KBM-7 (cell line): Measurements from ENCODE around the gene LTN1.
"Not testable (repeated sequence)": the region's sequence is repeated elsewhere in the genome, so short reads cannot be mapped to it uniquely, and the experiment has no call there.

ENCODE experiments used
- DNase-seq: peaks from one replicate; pipeline ENCODE4 v3.0.0-alpha.2; 2015
- in situ Hi-C: fragments of 300-500 bp; cut with MboI; formaldehyde crosslinking; loops from 2 replicates; pipeline ENCODE4 v1.14.3; 2020; ENCODE audit warnings: low sequenced_read_pairs, low pct_unique_long_range_greater_than_20kb, mixed read lengths

The LTN1 gene

GRCh38 chr21:28936036-28936435, 56.6 kb downstream of the LTN1 start:
- DNase-seq = no peak
- in situ Hi-C loops = no loop called here

GRCh38 chr21:28932717-28933116, 60.0 kb downstream of the LTN1 start:
- in situ Hi-C loops = no loop called here
- no peak for DNase-seq

GRCh38 chr21:28931708-28932372, 60.8 kb downstream of the LTN1 start:
- in situ Hi-C loops, DNase-seq: not testable (repeated sequence)

GRCh38 chr21:28928578-28929420, 63.9 kb downstream of the LTN1 start:
- DNase-seq = no peak
- in situ Hi-C loops = no loop called here

GRCh38 chr21:28927130-28927529, 65.5 kb downstream of the LTN1 start:
- no peak for DNase-seq
- in situ Hi-C loops = no loop called here

GRCh38 chr21:28923439-28923975, 69.2 kb downstream of the LTN1 start:
- in situ Hi-C loops = no loop called here

GRCh38 chr21:28922368-28922767, 70.3 kb downstream of the LTN1 start:
- in situ Hi-C loops = no loop called here
- no peak for DNase-seq

More at GRCh38 chr21:28923439-28923975, 69.2 kb downstream of the LTN1 start:
- no peak for DNase-seq

GRCh38 chr21:28916150-28916893, 76.4 kb downstream of the LTN1 start:
- in situ Hi-C loops = no loop called here

GRCh38 chr21:28913071-28913470, 79.6 kb downstream of the LTN1 start:
- in situ Hi-C loops = no loop called here
- no peak for DNase-seq

More at GRCh38 chr21:28916150-28916893, 76.4 kb downstream of the LTN1 start:
- no peak for DNase-seq

- DNase-seq = no peak
- in situ Hi-C loops = no loop called here
Observed at GRCh38 chr21:28910280-28910887, 82.3 kb downstream of the LTN1 start.

GRCh38 chr21:28908351-28908750, 84.3 kb downstream of the LTN1 start:
- DNase-seq = no peak
- in situ Hi-C loops = no loop called here

- no peak for DNase-seq
- in situ Hi-C loops = no loop called here
Observed at GRCh38 chr21:28906841-28907240, 85.8 kb downstream of the LTN1 start.

- DNase-seq = no peak
Observed at GRCh38 chr21:28906236-28906635, 86.4 kb downstream of the LTN1 start.

GRCh38 chr21:28904961-28905435, 87.7 kb downstream of the LTN1 start:
- in situ Hi-C loops = no loop called here
- no peak for DNase-seq

More at GRCh38 chr21:28906236-28906635, 86.4 kb downstream of the LTN1 start:
- in situ Hi-C loops = no loop called here

GRCh38 chr21:28903448-28903847, 89.2 kb downstream of the LTN1 start:
- in situ Hi-C loops = no loop called here
- DNase-seq = no peak

GRCh38 chr21:28900481-28900880, 92.2 kb downstream of the LTN1 start:
- no peak for DNase-seq
- in situ Hi-C loops = no loop called here

- no peak for DNase-seq
- in situ Hi-C loops = no loop called here
Observed at GRCh38 chr21:28899744-28900143, 92.9 kb downstream of the LTN1 start.

- in situ Hi-C loops = no loop called here
Observed at GRCh38 chr21:28899220-28899619, 93.5 kb downstream of the LTN1 start.

GRCh38 chr21:28893687-28894086, 99.0 kb downstream of the LTN1 start:
- in situ Hi-C loops = no loop called here
- DNase-seq = no peak

More at GRCh38 chr21:28899220-28899619, 93.5 kb downstream of the LTN1 start:
- DNase-seq = no peak
